Activated T-cell treated with anti-CD3 and anti-CD28 coated beads for 1 hour (primary cell): ENCODE data around the gene KCNT2.
"Not testable (repeated sequence)": the region's sequence is repeated elsewhere in the genome, so short reads cannot be mapped to it uniquely, and the experiment has no call there.

Experiments used
- DNase-seq: peaks from one replicate; pipeline ENCODE4 v3.0.0-alpha.2; 2020; ENCODE audit warnings: low read depth

KCNT2 gene

DNA sequence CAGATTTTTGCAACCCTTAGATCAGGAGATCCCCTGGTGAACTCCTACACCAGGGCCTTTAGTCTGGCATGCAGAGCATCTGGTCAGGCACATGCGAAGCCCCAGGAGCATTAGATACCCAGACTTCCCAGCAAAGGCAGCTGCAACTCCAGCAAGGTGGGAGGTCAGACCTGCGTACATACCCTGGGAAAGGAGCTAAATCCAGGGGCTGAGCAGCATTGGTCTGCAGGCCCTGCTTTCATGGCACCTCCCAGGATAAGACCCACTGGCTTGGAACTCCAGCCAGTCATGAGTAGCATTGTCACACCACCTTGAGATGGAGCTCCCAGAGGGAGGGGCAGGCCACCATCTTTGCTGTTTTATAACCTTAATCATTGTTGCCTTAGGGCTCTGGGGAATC lies 92.3 kb downstream of the KCNT2 start:
- no peak for DNase-seq

DNA sequence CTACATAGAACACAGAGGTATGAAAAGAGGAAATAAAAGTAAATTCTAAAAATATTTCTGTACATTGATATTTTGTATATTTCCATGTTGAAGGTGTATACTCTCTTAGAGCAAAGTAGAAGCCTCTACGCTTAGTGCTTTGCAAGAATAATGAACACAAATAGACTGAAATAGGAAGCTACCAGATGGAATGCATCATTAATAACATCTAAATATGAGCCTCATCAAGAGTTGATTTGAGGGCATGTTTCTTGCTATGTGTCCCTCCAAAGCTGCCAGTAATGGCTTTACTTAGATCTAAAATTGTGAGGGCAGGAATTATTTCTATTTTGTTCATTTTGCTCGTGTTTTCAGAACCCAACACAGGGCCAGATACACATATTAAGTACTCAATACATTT lies 94.4 kb downstream of the KCNT2 start:
- no peak for DNase-seq

GRCh38 chr1:196510451-196510850 lies 97.8 kb downstream of the KCNT2 start:
- no peak for DNase-seq

DNA sequence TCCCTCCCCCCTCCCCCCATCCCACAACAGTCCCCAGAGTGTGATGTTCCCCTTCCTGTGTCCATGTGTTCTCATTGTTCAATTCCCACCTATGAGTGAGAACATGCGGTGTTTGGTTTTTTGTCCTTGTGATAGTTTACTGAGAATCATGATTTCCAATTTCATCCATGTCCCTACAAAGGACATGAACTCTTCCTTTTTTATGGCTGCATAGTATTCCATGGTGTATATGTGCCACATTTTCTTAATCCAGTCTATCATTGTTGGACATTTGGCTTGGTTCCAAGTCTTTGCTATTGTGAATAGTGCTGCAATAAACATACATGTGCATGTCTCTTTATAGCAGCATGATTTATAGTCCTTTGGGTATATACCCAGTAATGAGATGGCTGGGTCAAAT lies 104.0 kb downstream of the KCNT2 start:
- DNase-seq, result not testable (repeated sequence)

GRCh38 chr1:196502437-196502836 lies 105.8 kb downstream of the KCNT2 start:
- DNase-seq, result no peak

- DNase-seq, result no peak
Observed at GRCh38 chr1:196501760-196502428, 106.3 kb downstream of the KCNT2 start.

DNA sequence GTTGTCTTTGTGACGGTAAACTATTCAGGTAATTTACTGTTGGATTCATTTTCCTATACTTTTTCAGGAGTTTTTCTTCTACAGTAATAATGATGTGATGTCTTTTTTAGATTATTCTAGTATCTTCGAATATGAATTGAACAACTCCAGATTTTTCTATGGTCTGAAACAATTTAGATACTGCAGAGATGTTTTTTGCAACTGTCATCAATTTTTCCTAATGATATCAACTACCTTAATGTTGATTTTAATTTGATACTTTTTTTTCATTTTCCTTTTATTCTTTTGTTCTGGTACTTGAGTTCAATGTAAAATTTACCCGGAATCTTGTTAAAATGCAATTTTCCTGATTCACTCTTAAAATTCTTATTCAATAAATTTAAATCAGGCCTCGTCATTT lies 110.4 kb downstream of the KCNT2 start:
- no peak for DNase-seq

- no peak for DNase-seq
Observed at GRCh38 chr1:196494766-196495165, 113.5 kb downstream of the KCNT2 start.

- DNase-seq, result no peak
Observed at GRCh38 chr1:196493881-196494280, 114.4 kb downstream of the KCNT2 start.

DNA sequence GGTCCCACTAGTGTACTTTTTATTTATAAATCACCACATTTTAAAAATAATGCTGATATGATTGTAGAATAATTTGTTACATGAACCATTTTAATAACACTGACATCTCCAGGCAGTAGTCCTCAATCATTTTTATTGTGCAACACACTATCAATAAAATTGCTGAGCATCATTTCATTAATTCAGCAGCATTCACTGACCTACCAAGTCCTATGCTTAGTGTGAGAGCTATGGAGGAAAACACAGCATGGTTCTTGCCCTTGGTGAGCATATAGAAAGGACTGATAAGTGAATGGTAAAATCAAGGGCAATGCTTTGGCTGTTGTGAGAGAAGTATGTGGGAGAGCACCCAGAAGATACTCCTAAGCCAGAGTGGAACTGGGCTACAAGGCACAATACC lies 119.7 kb downstream of the KCNT2 start:
- DNase-seq, result no peak

DNA sequence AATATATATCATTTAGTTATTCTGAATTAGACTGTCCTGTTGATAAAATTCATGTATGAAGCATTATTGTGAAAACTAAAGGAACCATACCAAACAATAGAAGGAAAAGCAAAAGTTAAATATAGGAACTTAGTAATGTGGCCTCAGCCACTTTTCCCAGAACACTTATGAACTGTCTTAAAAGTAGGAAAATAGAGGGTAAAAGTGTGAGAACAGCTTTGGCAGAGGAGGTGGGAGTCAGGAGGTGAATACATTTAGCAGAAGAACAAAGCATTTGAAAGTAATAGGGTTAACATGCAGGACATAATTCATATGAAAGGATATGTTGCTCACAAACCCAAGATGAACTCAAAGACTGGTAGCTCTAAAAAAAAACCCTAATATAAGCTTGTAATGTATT lies 121.9 kb downstream of the KCNT2 start:
- no peak for DNase-seq

DNA sequence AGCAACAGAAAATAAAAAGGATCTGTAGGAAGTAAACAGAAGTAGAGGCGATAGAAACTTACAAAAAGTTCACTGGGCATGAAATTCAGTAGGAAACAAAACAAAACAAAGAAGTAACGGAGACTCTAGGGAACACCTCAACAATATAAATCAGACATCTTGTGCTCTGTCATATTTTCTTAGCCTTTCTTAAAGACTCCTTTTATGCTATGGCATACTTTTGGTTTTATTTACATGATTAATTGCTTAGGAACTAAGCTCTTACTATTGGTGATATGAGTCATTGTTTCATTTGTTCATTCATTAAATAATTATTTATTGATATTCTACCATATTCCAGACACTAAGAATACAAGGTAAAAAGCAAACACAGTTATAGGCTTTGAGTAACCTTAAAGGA lies 126.6 kb downstream of the KCNT2 start:
- no peak for DNase-seq

DNA sequence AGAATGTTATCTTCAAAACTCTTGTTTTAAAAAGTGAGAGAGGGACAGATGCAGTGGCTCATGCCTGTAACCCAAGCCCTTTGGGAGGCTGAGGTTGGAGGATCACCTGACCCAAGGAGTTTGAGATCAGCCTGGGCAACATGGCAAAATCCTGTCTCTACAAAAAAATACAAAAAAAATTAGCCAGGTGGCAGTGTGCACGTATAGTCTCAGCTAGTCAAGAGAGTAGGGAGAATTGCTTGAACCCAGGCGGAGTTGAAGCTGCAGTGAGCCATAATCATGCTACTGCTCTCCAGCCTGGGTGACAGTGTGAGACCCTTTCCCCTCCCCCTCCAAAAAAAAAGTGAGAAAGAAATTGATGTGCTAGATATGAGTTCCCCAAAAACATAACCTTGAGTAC lies 131.0 kb downstream of the KCNT2 start:
- no peak for DNase-seq

DNA sequence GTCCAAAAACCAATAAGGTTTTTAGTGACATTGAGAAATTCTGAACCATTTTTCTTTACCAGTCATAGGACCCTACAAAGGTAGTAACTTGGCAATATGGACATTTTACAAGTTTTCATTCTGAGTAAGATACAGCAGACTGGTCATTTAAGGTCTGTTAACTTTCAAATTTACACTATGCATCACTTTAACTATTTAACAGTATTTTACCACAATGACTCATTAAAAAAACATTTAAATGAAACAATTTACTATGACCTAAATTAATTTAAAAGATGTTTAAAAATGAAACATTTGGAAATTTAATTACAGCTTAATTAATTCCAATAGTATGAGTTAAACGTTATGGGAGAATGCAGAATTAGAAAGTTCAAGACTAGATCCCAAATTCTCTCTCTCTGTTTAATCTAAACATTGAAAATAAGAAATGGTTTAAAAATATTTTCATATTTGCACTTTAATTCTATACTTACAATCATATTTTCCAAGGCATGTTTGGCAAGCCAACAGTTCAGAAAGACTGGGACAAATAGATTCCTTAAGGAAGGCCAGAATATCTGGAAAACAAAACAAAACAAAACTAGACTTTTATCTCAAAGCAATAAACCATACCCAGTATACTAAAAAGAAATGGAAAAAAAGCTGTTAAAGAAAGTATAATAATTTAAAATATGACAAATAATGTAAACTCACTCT lies 140.9 kb downstream of the KCNT2 start:
- DNase-seq, result no peak

GRCh38 chr1:196466654-196467053 lies 141.6 kb downstream of the KCNT2 start:
- DNase-seq, result no peak

DNA sequence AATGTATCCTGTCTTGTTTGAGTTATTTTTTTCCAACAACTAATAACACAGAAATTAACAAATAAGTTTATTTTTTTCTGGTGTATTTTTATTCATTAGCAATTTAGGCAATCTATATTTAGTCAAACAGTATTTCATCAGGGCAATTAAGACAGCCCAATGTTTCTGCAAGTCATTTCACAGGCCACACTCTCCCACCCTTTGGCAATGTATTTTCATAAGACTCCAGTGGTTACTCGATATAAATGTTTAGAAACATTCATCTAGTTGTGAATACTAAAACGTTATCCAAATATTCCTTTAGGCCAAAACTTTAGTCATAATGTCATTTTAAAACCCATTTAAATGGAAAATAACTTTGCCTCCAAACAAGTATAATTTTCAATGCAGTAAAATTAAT lies 142.1 kb downstream of the KCNT2 start:
- no peak for DNase-seq

DNA sequence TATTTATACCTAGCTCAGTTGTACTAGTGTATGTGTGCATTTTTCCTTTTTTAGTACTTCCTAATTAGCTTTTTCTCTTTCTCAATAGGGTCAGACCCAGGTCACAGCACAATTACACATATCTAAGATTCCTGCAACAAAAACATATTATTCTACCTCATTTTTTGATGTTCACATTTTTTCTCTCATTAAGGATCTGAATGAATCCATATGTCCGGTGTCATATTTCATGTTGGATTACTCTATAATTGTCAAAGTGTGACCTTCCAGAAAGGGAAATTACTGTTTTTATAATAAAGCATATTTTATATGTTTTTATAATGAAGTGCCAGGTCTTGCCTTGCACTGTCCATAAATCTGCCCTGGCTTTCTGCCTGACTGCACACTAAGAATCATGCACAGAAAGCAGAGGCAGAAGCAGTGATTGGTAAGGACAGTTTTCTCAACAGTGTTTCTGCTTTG lies 143.7 kb downstream of the KCNT2 start:
- DNase-seq, result no peak

GRCh38 chr1:196462086-196462485 lies 146.2 kb downstream of the KCNT2 start:
- DNase-seq, result no peak

DNA sequence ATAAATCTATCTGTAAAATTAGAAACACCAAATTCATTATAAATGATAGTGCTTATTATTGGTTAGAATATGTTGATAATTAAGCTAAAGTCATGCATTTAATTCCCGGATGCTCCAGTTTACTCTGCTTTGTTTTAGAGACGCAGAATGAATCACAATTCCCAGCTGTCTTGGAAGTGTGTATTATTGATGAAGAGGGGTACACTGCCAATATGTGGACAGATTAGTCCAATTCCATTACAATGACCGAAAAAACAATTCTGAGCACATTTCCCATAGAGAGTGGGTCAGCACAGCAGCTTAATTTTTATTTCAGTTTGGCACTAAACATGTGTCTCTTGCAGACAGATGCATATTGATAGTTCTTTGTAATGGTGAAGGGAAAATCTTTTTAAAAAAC lies 146.7 kb downstream of the KCNT2 start:
- no peak for DNase-seq

GRCh38 chr1:196459383-196459782 lies 148.9 kb downstream of the KCNT2 start:
- DNase-seq, result no peak

DNA sequence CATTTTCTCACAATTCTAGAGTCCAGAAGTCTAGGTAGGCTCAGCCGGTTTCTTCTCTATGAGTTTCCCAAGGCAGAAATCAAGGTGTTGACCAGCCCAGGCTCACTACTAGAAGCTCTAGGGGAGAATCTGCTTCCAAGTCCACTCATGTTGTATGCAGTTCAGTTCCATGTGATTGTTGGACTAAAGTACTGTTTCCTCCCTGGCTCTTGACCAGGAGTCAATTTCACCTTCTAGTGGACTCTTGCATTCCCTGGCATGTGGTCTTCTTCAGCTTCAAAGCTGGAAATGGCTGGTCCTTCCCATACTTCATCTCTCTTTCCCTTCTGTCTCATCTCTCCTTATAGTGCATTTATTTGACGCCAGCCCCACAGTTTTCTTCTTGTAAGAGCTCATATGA lies 153.4 kb downstream of the KCNT2 start:
- no peak for DNase-seq

DNA sequence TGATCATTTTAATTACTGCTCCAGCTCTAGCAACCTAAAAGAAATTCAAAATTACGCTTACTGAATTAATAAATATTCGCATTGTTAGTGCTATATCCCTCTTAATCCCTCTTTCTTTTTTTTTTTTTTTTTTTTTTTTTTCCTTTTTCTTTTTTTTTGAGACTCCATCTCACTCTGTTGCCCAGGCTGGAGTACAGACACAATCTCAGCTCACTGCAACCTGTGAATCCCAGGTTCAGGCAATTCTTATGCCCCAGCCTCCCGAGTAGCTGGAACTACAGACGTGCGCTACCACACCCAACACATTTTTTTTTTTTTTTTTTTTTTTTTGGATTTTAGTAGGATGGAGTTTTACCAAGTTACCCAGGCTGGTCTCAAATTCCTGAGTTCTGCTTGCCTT lies 157.1 kb downstream of the KCNT2 start:
- DNase-seq, result no peak

DNA sequence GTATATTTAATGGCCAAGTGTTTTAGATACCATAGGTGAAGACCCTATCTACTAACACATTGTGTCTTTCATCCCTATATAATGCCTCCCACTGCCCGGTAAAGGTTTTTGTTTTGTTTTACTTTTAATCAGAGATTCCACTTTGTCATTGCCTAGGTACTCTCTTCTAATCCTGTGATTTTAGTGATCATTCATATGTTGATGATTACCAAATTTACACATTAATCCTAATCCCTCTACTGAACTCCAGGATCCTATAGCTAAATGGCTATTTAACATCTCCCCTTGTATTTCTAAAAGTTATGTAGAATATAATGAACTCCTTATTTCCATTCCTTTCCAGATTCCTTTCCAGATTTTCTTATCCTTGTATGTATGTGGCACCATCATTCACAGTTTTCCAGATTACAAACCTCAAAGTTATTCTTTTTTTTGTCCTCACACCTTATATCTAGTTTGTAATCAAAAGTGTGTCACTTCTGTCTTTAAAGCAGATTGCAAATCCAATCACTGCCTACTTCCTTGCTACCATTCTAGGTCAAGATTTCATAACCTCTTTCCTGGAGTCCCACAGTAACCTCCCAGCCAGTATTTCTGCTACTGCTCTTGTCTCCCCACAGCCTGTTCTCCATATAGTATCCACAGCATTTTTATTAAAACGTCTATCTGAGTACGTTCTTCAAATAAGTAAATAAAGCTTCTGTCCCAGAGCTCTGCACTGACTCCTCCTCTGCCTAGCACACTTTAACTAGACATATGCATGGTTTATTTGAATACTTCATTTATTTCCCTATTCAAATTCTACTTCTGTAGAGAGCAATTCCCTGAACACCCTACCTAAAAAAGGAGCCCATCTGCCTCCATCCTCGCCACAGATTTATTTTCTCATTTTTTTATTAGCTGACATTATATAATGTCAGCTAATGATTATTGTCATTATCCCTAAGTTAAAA lies 157.8 kb downstream of the KCNT2 start:
- DNase-seq, result no peak
